ENCODE results near the gene PMCH. TPM values are rescaled to one million over a fixed set of nuclear protein-coding genes. Genes with fewer than 3 reads are reported as not detected.

The PMCH gene
- total RNA-seq, 1 donor from 2014 or later = not detected

- no peaks in the 10 kb centered on the region for H3K9me3 Mint-ChIP-seq (ENCODE audit: unreplicated experiment)
- DNase-seq (ENCODE audit: low spot score) = no peak
- TF ChIP-seq CTCF (IDR thresholded peaks at IDR 0.05; ENCODE audit: unreplicated experiment) = no peak
- H3K4me3 Mint-ChIP-seq (ENCODE audit: unreplicated experiment) = no peak overlapping the region
- no peaks in the 10 kb centered on the region for H3K27me3 Mint-ChIP-seq (ENCODE audit: unreplicated experiment)
- no peaks in the 10 kb centered on the region for H3K4me1 Mint-ChIP-seq (ENCODE audit: unreplicated experiment)
- no peak overlapping the region for H3K27ac Mint-ChIP-seq (ENCODE audit: unreplicated experiment)
- H3K36me3 Mint-ChIP-seq (ENCODE audit: low read depth, unreplicated experiment) = no peaks in the 10 kb centered on the region
These were observed 1.8 kb downstream of the PMCH start for GRCh38 chr12:102195826-102196225.

- no peak overlapping the region for H3K27ac Mint-ChIP-seq (ENCODE audit: unreplicated experiment)
These were observed 15.0 kb downstream of the PMCH start for GRCh38 chr12:102182635-102183034.

GRCh38 chr12:102174761-102175160, 22.9 kb downstream of the PMCH start:
- Mint-ChIP-seq H3K4me1 (ENCODE audit: unreplicated experiment) (no peaks in the 10 kb centered on the region), H3K36me3 (ENCODE audit: low read depth, unreplicated experiment) (no peaks in the 10 kb centered on the region), H3K27me3 (ENCODE audit: unreplicated experiment) (no peaks in the 10 kb centered on the region), H3K27ac (ENCODE audit: unreplicated experiment) (no peak overlapping the region), H3K4me3 (ENCODE audit: unreplicated experiment) (no peak overlapping the region), H3K9me3 (ENCODE audit: unreplicated experiment) (no peaks in the 10 kb centered on the region)
- no peak for TF ChIP-seq CTCF (IDR thresholded peaks at IDR 0.05; ENCODE audit: unreplicated experiment)
- DNase-seq (ENCODE audit: low spot score) = no peak

More at GRCh38 chr12:102182635-102183034, 15.0 kb downstream of the PMCH start:
- H3K9me3 Mint-ChIP-seq (ENCODE audit: unreplicated experiment) = no peaks in the 10 kb centered on the region
- no peak overlapping the region for H3K4me3 Mint-ChIP-seq (ENCODE audit: unreplicated experiment)
- no peak for DNase-seq (ENCODE audit: low spot score)
- no peaks in the 10 kb centered on the region for H3K27me3 Mint-ChIP-seq (ENCODE audit: unreplicated experiment)
- no peaks in the 10 kb centered on the region for H3K4me1 Mint-ChIP-seq (ENCODE audit: unreplicated experiment)
- no peak for TF ChIP-seq CTCF (IDR thresholded peaks at IDR 0.05; ENCODE audit: unreplicated experiment)
- no peaks in the 10 kb centered on the region for H3K36me3 Mint-ChIP-seq (ENCODE audit: low read depth, unreplicated experiment)

- Mint-ChIP-seq H3K4me1 (ENCODE audit: unreplicated experiment) (no peaks in the 10 kb centered on the region), H3K36me3 (ENCODE audit: low read depth, unreplicated experiment) (no peaks in the 10 kb centered on the region), H3K9me3 (ENCODE audit: unreplicated experiment) (no peaks in the 10 kb centered on the region), H3K27ac (ENCODE audit: unreplicated experiment) (no peak overlapping the region), H3K4me3 (ENCODE audit: unreplicated experiment) (no peak overlapping the region), H3K27me3 (ENCODE audit: unreplicated experiment) (no peaks in the 10 kb centered on the region)
- no peak for TF ChIP-seq CTCF (IDR thresholded peaks at IDR 0.05; ENCODE audit: unreplicated experiment)
- DNase-seq (ENCODE audit: low spot score) = no peak
These were observed 23.5 kb downstream of the PMCH start for GRCh38 chr12:102174117-102174516.

- H3K27ac Mint-ChIP-seq (ENCODE audit: unreplicated experiment) = no peak overlapping the region
- H3K27me3 Mint-ChIP-seq (ENCODE audit: unreplicated experiment) = no peaks in the 10 kb centered on the region
- TF ChIP-seq CTCF (IDR thresholded peaks at IDR 0.05; ENCODE audit: unreplicated experiment) = no peak
- H3K4me1 Mint-ChIP-seq (ENCODE audit: unreplicated experiment) = no peaks in the 10 kb centered on the region
- no peak for DNase-seq (ENCODE audit: low spot score)
- H3K9me3 Mint-ChIP-seq (ENCODE audit: unreplicated experiment) = no peaks in the 10 kb centered on the region
- no peak overlapping the region for H3K4me3 Mint-ChIP-seq (ENCODE audit: unreplicated experiment)
- no peaks in the 10 kb centered on the region for H3K36me3 Mint-ChIP-seq (ENCODE audit: low read depth, unreplicated experiment)
These were observed 25.2 kb downstream of the PMCH start for GRCh38 chr12:102172436-102172835.

Data from endothelial cell (in vitro differentiated cells).